Measurements from ENCODE around the gene ARL15. TPM values are rescaled to one million over a fixed set of nuclear protein-coding genes. Genes with fewer than 3 reads are reported as not detected.

The ARL15 gene
- total RNA-seq, 2 donors from 2014 or later: 14.3 to 24.1 TPM

GRCh38 chr5:54315736-54316528 lies 5.6 kb upstream of the ARL15 start:
- 73 to 76% methylated on average over 5 of the region's 5 CpGs for WGBS, 2 donors

DNA sequence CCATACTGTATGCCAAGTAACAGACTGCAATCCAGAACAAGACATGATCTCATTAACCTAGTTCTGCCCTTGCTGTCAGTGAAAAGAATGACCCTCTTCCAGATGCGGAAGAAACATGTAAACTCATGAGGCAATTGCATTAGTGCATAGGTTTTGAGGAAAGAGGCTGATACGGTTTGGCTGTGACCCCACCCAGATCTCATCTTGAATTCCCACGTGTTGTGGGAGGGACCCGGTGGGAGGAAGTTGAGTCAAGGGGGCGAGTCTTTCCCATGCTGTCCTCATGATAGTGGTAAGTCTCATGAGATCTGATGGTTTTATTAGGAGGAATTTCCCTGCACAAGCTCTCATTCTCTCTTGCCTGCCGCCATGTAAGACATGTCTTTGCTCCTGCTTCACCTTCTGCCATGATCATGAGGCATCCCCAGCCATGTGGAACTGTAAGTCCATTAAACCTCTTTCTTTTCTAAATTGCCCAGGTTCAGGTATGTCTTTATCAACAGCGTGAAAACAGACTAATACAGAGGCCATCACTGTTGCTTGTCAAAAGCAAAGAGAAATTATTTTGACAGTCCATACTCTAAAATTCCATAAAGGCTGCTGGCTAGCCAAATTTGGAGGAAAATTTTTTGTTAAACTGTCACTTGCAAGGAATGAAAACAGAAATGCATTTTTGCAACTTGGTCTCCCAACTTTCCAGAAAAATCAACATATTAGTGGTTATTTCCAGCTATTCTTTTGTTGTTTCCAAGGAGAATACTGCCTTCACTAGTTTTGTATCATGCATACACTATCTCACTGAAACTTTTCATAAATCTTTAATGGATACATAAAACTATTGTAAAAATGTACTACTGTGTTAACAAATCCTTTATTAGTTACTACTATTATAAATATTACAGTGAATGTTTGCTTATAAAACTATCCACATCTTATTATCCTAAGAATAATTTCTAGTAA lies 3.2 kb upstream of the ARL15 start:
- peaks cover 15% of the 10 kb centered on the region for H3K4me1 ChIP-seq
- ATAC-seq (no peak), DNase-seq (no peak)
- H3K27ac ChIP-seq: no peak overlapping the region
- TF ChIP-seq CTCF (IDR thresholded peaks at IDR 0.05) (no peak), POLR2A (IDR thresholded peaks at IDR 0.05) (no peak)
- intact Hi-C loops (cut with DNase I): no loop called here
- no peaks in the 10 kb centered on the region for H3K36me3 ChIP-seq (replicated peaks in 1 of 2; ENCODE audit: insufficient read depth in 1 of 2, low read depth in 2 of 2)
- 62 to 74% methylated on average over 6 to 7 of the region's 7 CpGs for WGBS, 2 donors
- no peak overlapping the region for H3K4me3 ChIP-seq
- H3K27me3 ChIP-seq: no peaks in the 10 kb centered on the region
- no peaks in the 10 kb centered on the region for H3K9me3 ChIP-seq

More at GRCh38 chr5:54315736-54316528, 5.6 kb upstream of the ARL15 start:
- Histone ChIP-seq H3K9me3 (no peaks in the 10 kb centered on the region), H3K27ac (no peak overlapping the region), H3K4me3 (no peak overlapping the region), H3K27me3 (no peaks in the 10 kb centered on the region), H3K4me1 (peaks cover 8% of the 10 kb centered on the region), H3K36me3 (replicated peaks in 1 of 2; ENCODE audit: insufficient read depth in 1 of 2, low read depth in 2 of 2) (no peaks in the 10 kb centered on the region)
- intact Hi-C loops (cut with DNase I): no loop called here
- TF ChIP-seq POLR2A (IDR thresholded peaks at IDR 0.05) (no peak), CTCF (IDR thresholded peaks at IDR 0.05) (no peak)
- DNase-seq: peak in 1 of 4 donors; percentile 14
- ATAC-seq: no peak

GRCh38 chr5:54312499-54312898 lies 2.1 kb upstream of the ARL15 start:
- DNase-seq (no peak), ATAC-seq (no peak)
- intact Hi-C loops (cut with DNase I): no loop called here
- H3K27ac ChIP-seq: no peak overlapping the region
- no peak overlapping the region for H3K4me3 ChIP-seq
- WGBS, 2 donors: 60 to 67% methylated on average over 3 of the region's 3 CpGs
- no peaks in the 10 kb centered on the region for H3K36me3 ChIP-seq (replicated peaks in 1 of 2; ENCODE audit: insufficient read depth in 1 of 2, low read depth in 2 of 2)
- H3K27me3 ChIP-seq: no peaks in the 10 kb centered on the region
- no peaks in the 10 kb centered on the region for H3K9me3 ChIP-seq
- H3K4me1 ChIP-seq: peaks cover 26% of the 10 kb centered on the region
- TF ChIP-seq CTCF (IDR thresholded peaks at IDR 0.05) (no peak), POLR2A (IDR thresholded peaks at IDR 0.05) (no peak)

- H3K9me3 ChIP-seq: no peaks in the 10 kb centered on the region
- H3K27me3 ChIP-seq: no peaks in the 10 kb centered on the region
- WGBS, 2 donors: 0% methylated on average over 16 of the region's 16 CpGs
- no peaks in the 10 kb centered on the region for H3K36me3 ChIP-seq (replicated peaks in 1 of 2; ENCODE audit: insufficient read depth in 1 of 2, low read depth in 2 of 2)
- ATAC-seq (no peak), DNase-seq (no peak)
- intact Hi-C loops (cut with DNase I): no loop called here
- no peak for TF ChIP-seq POLR2A (IDR thresholded peaks at IDR 0.05)
- no peak for TF ChIP-seq CTCF (IDR thresholded peaks at IDR 0.05)
- H3K4me1 ChIP-seq: peaks cover 27% of the 10 kb centered on the region
- H3K4me3 ChIP-seq: peak overlapping the region; percentile 41 to 98
- H3K27ac ChIP-seq: peak overlapping the region; percentile 41 to 96 (median 94)
These were observed 854 bp upstream of the ARL15 start for GRCh38 chr5:54311176-54311677.
